Gastroesophageal sphincter (tissue), 4 donors: Measurements from ENCODE around the gene NAXE. TPM values are rescaled to one million over a fixed set of nuclear protein-coding genes. Genes with fewer than 3 reads are reported as not detected.

Experiments
- ATAC-seq: fragments of 150-250 bp; one replicate; pipeline ENCODE4 v1.9.1; 2016; ENCODE audit warnings: mild to moderate bottlenecking, moderate library complexity
- H3K27ac ChIP-seq, 4 donors: fragments of 200-600 bp; sonication (generic) in 3 of 4; 1 replicate in 3 of 4; 2 replicates in 1 of 4; pipeline ENCODE4 v1.5.1; 2016 to 2019
- H3K27me3 ChIP-seq: fragments of 200-600 bp; sonication (generic); one replicate; pipeline ENCODE4 v1.5.1; 2019
- H3K36me3 ChIP-seq, 2 donors: fragments of 200-600 bp; sonication (generic); one replicate each; pipeline ENCODE4 v1.5.1; 2019; ENCODE audit warnings: control low read depth in 1 of 2
- H3K4me1 ChIP-seq, 3 donors: fragments of 200-600 bp; sonication (generic); 1 replicate in 2 of 3; 2 replicates in 1 of 3; pipeline ENCODE4 v1.5.1; 2016 to 2019; ENCODE audit warnings: control low read depth in 2 of 3
- H3K4me3 ChIP-seq, 2 donors: fragments of 200-600 bp; sonication (generic); one replicate each; pipeline ENCODE4 v1.5.1; 2019; ENCODE audit warnings: mild to moderate bottlenecking in 1 of 2, moderate library complexity in 1 of 2
- H3K9me3 ChIP-seq, 3 donors: fragments of 200-600 bp; sonication (generic); one replicate each; pipeline ENCODE4 v1.5.1; 2017 to 2019; ENCODE audit warnings: control low read depth in 2 of 3
- EP300 ChIP-seq: sonication (generic); formaldehyde crosslinking; IDR thresholded peaks from one replicate; pipeline ENCODE4 v1.6.1; 2017; ENCODE audit warnings: antibody characterized with exemption, mild to moderate bottlenecking
- POLR2A ChIP-seq, 2 donors: fragments of 450-650 bp; IDR thresholded peaks; one replicate each; pipeline ENCODE4 v1.6.1; 2017; ENCODE audit warnings: antibody characterized with exemption in 2 of 2, mild to moderate bottlenecking in 2 of 2, moderate library complexity in 1 of 2
- POLR2AphosphoS5 ChIP-seq: sonication (generic); formaldehyde crosslinking; IDR thresholded peaks from one replicate; pipeline ENCODE4 v1.6.1; 2017; ENCODE audit warnings: antibody characterized with exemption
- WGBS, 2 donors: methylation state at CpG; one replicate each; pipeline ENCODE4 v1.1.5; 2018; ENCODE audit warnings: low coverage in 1 of 2; 5-methylcytosine and 5-hydroxymethylcytosine counted together
- total RNA-seq, 4 donors: library from RNA; depleted of rRNA; stranded (reverse); fragments of >200 nt; gene quantifications; one replicate each; pipeline ENCODE4 v1.1.0, GENCODE V29; 2016
- TF ChIP-seq, protein P1 (sequence below), 4 experiments: fragments of 200-600 bp in 2 of 4; fragments of 450-650 bp in 2 of 4; sonication (generic) in 1 of 4; IDR thresholded peaks; one replicate each; pipeline ENCODE4 v1.5.1; 2017 to 2019; ENCODE audit warnings: antibody characterized with exemption in 4 of 4, mild to moderate bottlenecking in 2 of 4, moderate library complexity in 2 of 4

The NAXE gene
- total RNA-seq, 4 donors from 2014 or later, result 65.1 to 93.6 (median 73.4) TPM

GRCh38 chr1:156618853-156619581, 27.4 kb downstream of the NAXE start, which contains the start of gene HAPLN2:
HAPLN2 (plus strand) TSS chr1:156619415; CDS start chr1:156623491, 4,076 bp downstream.
- 19 to 33% methylated on average over 2 to 5 of the region's 7 CpGs for WGBS, 2 donors
- no peak for ATAC-seq
- no peaks in the 10 kb centered on the region for H3K9me3 ChIP-seq
- no peak for TF ChIP-seq POLR2A (IDR thresholded peaks at IDR 0.05)
- TF ChIP-seq EP300, result no peak
- TF ChIP-seq POLR2AphosphoS5, result no peak
- TF ChIP-seq, protein P1, sequence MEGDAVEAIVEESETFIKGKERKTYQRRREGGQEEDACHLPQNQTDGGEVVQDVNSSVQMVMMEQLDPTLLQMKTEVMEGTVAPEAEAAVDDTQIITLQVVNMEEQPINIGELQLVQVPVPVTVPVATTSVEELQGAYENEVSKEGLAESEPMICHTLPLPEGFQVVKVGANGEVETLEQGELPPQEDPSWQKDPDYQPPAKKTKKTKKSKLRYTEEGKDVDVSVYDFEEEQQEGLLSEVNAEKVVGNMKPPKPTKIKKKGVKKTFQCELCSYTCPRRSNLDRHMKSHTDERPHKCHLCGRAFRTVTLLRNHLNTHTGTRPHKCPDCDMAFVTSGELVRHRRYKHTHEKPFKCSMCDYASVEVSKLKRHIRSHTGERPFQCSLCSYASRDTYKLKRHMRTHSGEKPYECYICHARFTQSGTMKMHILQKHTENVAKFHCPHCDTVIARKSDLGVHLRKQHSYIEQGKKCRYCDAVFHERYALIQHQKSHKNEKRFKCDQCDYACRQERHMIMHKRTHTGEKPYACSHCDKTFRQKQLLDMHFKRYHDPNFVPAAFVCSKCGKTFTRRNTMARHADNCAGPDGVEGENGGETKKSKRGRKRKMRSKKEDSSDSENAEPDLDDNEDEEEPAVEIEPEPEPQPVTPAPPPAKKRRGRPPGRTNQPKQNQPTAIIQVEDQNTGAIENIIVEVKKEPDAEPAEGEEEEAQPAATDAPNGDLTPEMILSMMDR (IDR thresholded peaks at IDR 0.05), result peak in 1 of 4 experiments; percentile 21
- no peak within 1 kb of the TSS for H3K4me3 ChIP-seq
- peaks cover 20% of the 10 kb centered on the region for H3K27me3 ChIP-seq
- H3K4me1 ChIP-seq, result peaks cover 0 to 37% (median 14%) of the 10 kb centered on the region in 3 donors
- H3K36me3 ChIP-seq, result no peaks in the 10 kb centered on the region
- no peak within 1 kb of the TSS for H3K27ac ChIP-seq

- Histone ChIP-seq H3K9me3 (no peaks in the 10 kb centered on the region), H3K4me1 (peaks cover 0 to 40% (median 19%) of the 10 kb centered on the region in 3 donors), H3K27ac (no peak overlapping the region), H3K4me3 (no peak overlapping the region), H3K27me3 (peaks cover 26% of the 10 kb centered on the region), H3K36me3 (no peaks in the 10 kb centered on the region)
- WGBS, 2 donors, result 30 to 42% methylated on average over 2 to 4 of the region's 6 CpGs
- ATAC-seq, result no peak
- TF ChIP-seq POLR2AphosphoS5, result no peak
- no peak for TF ChIP-seq POLR2A (IDR thresholded peaks at IDR 0.05)
- TF ChIP-seq EP300, result no peak
These were observed 28.0 kb downstream of the NAXE start for GRCh38 chr1:156619582-156619955.

DNA sequence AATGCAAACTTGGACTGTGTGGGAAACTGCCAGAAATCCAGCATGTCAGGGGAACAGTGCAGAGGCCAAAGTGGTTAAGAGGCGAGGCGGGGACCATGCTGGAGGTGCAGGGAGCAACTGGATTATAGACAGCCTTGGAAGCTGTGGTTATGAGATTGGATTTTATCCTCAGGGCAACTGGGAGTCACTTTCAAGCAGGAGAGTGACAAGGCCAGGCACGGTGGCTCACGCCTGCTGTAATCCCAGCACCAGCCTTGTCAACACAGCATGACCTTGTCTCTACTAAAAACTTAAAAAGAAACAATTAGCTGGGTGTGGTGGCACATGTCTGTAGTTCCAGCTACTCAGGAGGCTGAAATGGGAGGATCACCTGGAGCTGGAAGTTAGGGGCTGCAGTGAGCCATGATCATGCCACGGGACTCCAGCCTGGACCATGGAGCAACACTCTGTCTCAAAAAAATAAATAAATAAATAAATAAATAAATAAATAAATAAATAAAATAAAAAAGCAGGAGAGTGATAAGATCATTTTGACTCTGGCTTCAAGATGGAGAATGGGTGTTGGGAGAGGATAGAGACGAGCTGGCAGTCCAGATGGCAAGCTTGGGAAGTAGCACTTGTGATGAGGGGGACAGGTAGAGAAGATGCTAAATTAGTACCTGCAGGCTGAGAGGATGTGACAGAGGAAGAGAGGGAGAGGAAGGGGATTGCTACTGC, 31.2 kb downstream of the NAXE start:
- Histone ChIP-seq H3K4me1 (peaks cover 0 to 31% (median 22%) of the 10 kb centered on the region in 3 donors), H3K9me3 (no peaks in the 10 kb centered on the region), H3K4me3 (no peak overlapping the region), H3K27me3 (peaks cover 57% of the 10 kb centered on the region), H3K36me3 (no peaks in the 10 kb centered on the region), H3K27ac (no peak overlapping the region)
- no peak for ATAC-seq
- no peak for TF ChIP-seq POLR2A (IDR thresholded peaks at IDR 0.05)
- no peak for TF ChIP-seq POLR2AphosphoS5
- TF ChIP-seq EP300, result no peak
- TF ChIP-seq, protein P1 (IDR thresholded peaks at IDR 0.05), result no peak
- 84 to 95% methylated on average over 3 to 4 of the region's 6 CpGs for WGBS, 2 donors

DNA sequence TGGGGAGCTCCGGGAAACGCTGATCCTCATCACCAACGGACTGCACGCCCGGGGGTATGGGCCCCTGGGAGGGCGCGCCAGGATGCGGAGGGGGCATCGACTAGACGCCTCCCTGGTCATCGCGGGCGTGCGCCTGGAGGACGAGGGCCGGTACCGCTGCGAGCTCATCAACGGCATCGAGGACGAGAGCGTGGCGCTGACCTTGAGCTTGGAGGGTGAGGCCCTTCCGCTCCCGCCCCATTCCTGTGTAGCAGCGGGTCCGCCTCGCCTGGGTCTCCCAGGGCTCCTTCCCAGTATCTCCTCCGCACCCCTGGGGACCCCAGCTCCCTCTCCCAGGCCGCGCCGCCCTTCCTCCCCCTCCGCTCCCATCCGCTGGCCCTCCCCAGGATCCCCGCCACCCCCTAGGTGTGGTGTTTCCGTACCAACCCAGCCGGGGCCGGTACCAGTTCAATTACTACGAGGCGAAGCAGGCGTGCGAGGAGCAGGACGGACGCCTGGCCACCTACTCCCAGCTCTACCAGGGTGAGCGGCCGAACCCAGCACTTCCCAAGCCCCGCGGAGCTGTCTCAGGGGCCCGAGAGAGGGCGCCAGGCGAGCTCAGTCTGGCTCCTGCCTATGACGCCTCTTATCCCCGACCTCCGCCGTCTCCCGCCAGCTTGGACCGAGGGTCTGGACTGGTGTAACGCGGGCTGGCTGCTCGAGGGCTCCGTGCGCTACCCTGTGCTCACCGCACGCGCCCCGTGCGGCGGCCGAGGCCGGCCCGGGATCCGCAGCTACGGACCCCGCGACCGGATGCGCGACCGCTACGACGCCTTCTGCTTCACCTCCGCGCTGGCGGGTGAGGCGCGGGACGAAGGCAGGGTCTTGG, 32.6 kb downstream of the NAXE start:
- H3K9me3 ChIP-seq, result no peaks in the 10 kb centered on the region
- H3K36me3 ChIP-seq, result no peaks in the 10 kb centered on the region
- H3K27me3 ChIP-seq, result peaks cover 71% of the 10 kb centered on the region
- TF ChIP-seq, protein P1 (IDR thresholded peaks at IDR 0.05), result peak in 3 of 4 experiments; percentile 27 to 42 (median 37)
- TF ChIP-seq POLR2AphosphoS5, result no peak
- H3K4me1 ChIP-seq, result peaks cover 0 to 31% (median 22%) of the 10 kb centered on the region in 3 donors
- ATAC-seq, result peak; percentile 58
- WGBS, 2 donors, result 0% methylated on average over 3 to 4 of the region's 87 CpGs
- H3K4me3 ChIP-seq, result peak overlapping the region; percentile 8 to 48
- peak overlapping the region in 2 of 4 donors; percentile 12 to 72 for H3K27ac ChIP-seq
